Suprapubic skin (tissue), 3 donors: Measurements from ENCODE around the gene SCO2.

Experiments used
- POLR2AphosphoS5 ChIP-seq, 3 donors: sonication (generic); formaldehyde crosslinking; IDR thresholded peaks; one replicate each; pipeline ENCODE4 v1.6.1; 2017; ENCODE audit warnings: antibody characterized with exemption in 3 of 3
- TF ChIP-seq, protein P1 (sequence below), 2 donors: fragments of 200-600 bp in 1 of 2; fragments of 450-650 bp in 1 of 2; sonication (generic) in 1 of 2; IDR thresholded peaks; one replicate each; pipeline ENCODE4 v1.5.1; 2016 to 2019; ENCODE audit warnings: antibody characterized with exemption in 2 of 2, mild to moderate bottlenecking in 1 of 2, moderate library complexity in 1 of 2

GRCh38 chr22:50572965-50573364 is 47.6 kb upstream of the SCO2 start:
- TF ChIP-seq, protein P1, sequence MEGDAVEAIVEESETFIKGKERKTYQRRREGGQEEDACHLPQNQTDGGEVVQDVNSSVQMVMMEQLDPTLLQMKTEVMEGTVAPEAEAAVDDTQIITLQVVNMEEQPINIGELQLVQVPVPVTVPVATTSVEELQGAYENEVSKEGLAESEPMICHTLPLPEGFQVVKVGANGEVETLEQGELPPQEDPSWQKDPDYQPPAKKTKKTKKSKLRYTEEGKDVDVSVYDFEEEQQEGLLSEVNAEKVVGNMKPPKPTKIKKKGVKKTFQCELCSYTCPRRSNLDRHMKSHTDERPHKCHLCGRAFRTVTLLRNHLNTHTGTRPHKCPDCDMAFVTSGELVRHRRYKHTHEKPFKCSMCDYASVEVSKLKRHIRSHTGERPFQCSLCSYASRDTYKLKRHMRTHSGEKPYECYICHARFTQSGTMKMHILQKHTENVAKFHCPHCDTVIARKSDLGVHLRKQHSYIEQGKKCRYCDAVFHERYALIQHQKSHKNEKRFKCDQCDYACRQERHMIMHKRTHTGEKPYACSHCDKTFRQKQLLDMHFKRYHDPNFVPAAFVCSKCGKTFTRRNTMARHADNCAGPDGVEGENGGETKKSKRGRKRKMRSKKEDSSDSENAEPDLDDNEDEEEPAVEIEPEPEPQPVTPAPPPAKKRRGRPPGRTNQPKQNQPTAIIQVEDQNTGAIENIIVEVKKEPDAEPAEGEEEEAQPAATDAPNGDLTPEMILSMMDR (IDR thresholded peaks at IDR 0.05): no peak
- no peak for TF ChIP-seq POLR2AphosphoS5 (IDR thresholded peaks at IDR 0.05)
